Mammary epithelial cell (primary cell): ENCODE results near the gene PHF3.

Source experiments
- EZH2 ChIP-seq: IDR thresholded peaks from 2 replicates; pipeline ENCODE4 v1.6.1; 2012; ENCODE audit warnings: low read length, inconsistent platforms, borderline replicate concordance
- TF ChIP-seq, protein P1 (sequence below), 2 donors: IDR thresholded peaks in 1 of 2; conservative IDR thresholded peaks in 1 of 2; 2 replicates each; pipeline ENCODE4 v1.5.1; 2011 to 2012; ENCODE audit warnings: inconsistent platforms in 2 of 2, low read length in 2 of 2, mild to moderate bottlenecking in 2 of 2, control low read depth in 1 of 2, low read depth in 1 of 2; ENCODE audit not compliant: insufficient read depth in 1 of 2; ENCODE audit errors: extremely low read depth in 1 of 2

DNA sequence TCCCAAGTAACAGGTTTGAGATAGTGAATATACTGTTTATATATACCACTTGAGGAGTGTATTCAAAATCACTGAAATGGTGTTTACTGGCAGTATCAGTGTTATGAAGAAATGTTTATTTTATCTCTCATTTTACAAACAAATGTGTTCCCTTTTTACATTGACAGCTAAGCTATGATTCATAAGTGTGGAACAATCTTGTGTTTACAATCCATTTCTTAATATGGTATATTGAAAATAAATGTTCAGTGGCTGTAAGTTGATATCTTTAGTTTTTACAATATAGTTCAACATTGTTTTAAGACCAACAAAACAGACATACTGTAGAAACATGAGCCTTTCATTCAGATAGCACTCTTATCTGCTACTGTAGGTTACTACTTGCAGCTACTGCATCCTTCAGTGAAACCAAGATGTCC is 14.3 kb downstream of the PHF3 start:
- TF ChIP-seq, protein P1, sequence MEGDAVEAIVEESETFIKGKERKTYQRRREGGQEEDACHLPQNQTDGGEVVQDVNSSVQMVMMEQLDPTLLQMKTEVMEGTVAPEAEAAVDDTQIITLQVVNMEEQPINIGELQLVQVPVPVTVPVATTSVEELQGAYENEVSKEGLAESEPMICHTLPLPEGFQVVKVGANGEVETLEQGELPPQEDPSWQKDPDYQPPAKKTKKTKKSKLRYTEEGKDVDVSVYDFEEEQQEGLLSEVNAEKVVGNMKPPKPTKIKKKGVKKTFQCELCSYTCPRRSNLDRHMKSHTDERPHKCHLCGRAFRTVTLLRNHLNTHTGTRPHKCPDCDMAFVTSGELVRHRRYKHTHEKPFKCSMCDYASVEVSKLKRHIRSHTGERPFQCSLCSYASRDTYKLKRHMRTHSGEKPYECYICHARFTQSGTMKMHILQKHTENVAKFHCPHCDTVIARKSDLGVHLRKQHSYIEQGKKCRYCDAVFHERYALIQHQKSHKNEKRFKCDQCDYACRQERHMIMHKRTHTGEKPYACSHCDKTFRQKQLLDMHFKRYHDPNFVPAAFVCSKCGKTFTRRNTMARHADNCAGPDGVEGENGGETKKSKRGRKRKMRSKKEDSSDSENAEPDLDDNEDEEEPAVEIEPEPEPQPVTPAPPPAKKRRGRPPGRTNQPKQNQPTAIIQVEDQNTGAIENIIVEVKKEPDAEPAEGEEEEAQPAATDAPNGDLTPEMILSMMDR (conservative IDR thresholded peaks at IDR 0.05 in 1 of 2, IDR thresholded peaks at IDR 0.05 in 1 of 2; ENCODE audit: extremely low read depth in 1 of 2, insufficient read depth in 1 of 2, low read depth in 1 of 2, low read length in 2 of 2): no peak
- no peak for TF ChIP-seq EZH2
